K562 (cell line): ENCODE results near the gene RANGAP1. TPM values are rescaled to one million over a fixed set of nuclear protein-coding genes. Genes with fewer than 3 reads are reported as not detected.

Experiments used
- CCAR2 ChIP-seq: fragments of 200-400 bp; formaldehyde crosslinking; IDR thresholded peaks from 2 replicates; pipeline ENCODE4 v1.6.1; 2017; ENCODE audit warnings: mild to moderate bottlenecking, low read depth, low read length
- FOXA1 ChIP-seq: fragments of 450-650 bp; IDR thresholded peaks from 2 replicates; pipeline ENCODE4 v1.6.1; 2016; ENCODE audit warnings: mild to moderate bottlenecking, borderline replicate concordance
- GABPB1 ChIP-seq: sonication (generic); formaldehyde crosslinking; IDR thresholded peaks from 2 replicates; pipeline ENCODE4 v1.8.0; 2022; ENCODE audit warnings: mild to moderate bottlenecking, missing genetic modification reagents
- KDM1A ChIP-seq, 2 experiments: fragments of 450-650 bp; IDR thresholded peaks; 2 replicates each; pipeline ENCODE4 v1.6.1; 2016; ENCODE audit warnings: mild to moderate bottlenecking in 2 of 2
- L3MBTL2 ChIP-seq: fragments of 450-650 bp; IDR thresholded peaks from 2 replicates; pipeline ENCODE4 v1.6.1; 2016; ENCODE audit warnings: mild to moderate bottlenecking, moderate library complexity
- PCBP1 ChIP-seq: fragments of 200-400 bp; formaldehyde crosslinking; IDR thresholded peaks from 2 replicates; pipeline ENCODE4 v1.6.1; 2018; ENCODE audit warnings: mild to moderate bottlenecking, low read depth, low read length; ENCODE audit not compliant: poor library complexity, severe bottlenecking
- POLR2H ChIP-seq: IDR thresholded peaks from 2 replicates; pipeline ENCODE4 v1.6.1; 2016; ENCODE audit warnings: missing genetic modification characterization, low read depth, mild to moderate bottlenecking, control low read depth, missing compliant biosample characterization, moderate library complexity
- SIN3A ChIP-seq, 2 experiments: fragments of 150-350 bp in 1 of 2; IDR thresholded peaks; 2 replicates each; pipeline ENCODE4 v1.6.1; 2011 to 2016; ENCODE audit warnings: borderline replicate concordance in 2 of 2, low read depth in 2 of 2, low read length in 2 of 2, mild to moderate bottlenecking in 2 of 2, moderate library complexity in 2 of 2; ENCODE audit not compliant: control insufficient read depth in 1 of 2
- TAF9B ChIP-seq: fragments of 450-650 bp; IDR thresholded peaks from 2 replicates; pipeline ENCODE4 v1.6.1; 2018; ENCODE audit warnings: mild to moderate bottlenecking; ENCODE audit not compliant: partially characterized antibody
- USF2 ChIP-seq: sonication (generic); formaldehyde crosslinking; IDR thresholded peaks from 2 replicates; pipeline ENCODE4 v1.5.0; 2020; ENCODE audit warnings: missing genetic modification reagents
- ZNF311 ChIP-seq: fragments of 250-450 bp; sonication (Bioruptor Pico); IDR thresholded peaks from 2 replicates; pipeline ENCODE4 v1.4.0; 2020; ENCODE audit warnings: mild to moderate bottlenecking, moderate library complexity
- ZNF668 ChIP-seq: fragments of 250-450 bp; sonication (Bioruptor Pico); IDR thresholded peaks from 2 replicates; pipeline ENCODE4 v1.8.0; 2022; ENCODE audit warnings: mild to moderate bottlenecking, inconsistent platforms
- polyA plus RNA-seq, 8 experiments: library from polyadenylated mRNA; depleted of rRNA in 4 of 8; stranded (reverse) in 5 of 8; unstranded in 3 of 8; fragments of >200 nt; fragmentation: Nextera tagmentation in 2 of 8; fragmentation: Illumina TruSeq in 1 of 8; extraction: Ambion mirVana in 2 of 8; extraction: Trizol in 1 of 8; gene quantifications; 2 replicates each; pipeline versions ENCODE4 v1.2.1 to v1.2.3, GENCODE V29; 2011 to 2014; ENCODE audit warnings: inconsistent platforms in 1 of 8, missing spikeins in 1 of 8
- total RNA-seq, 7 experiments: library from RNA; depleted of rRNA in 6 of 7; stranded (reverse); fragments of >200 nt in 6 of 7; fragmentation: Illumina TruSeq in 2 of 7; extraction: Trizol in 2 of 7; gene quantifications; 2 replicates each; pipeline versions ENCODE4 v1.2.1 to v1.2.3, GENCODE V29; 2011 to 2021; ENCODE audit warnings: low replicate concordance in 1 of 7
- TF ChIP-seq, protein P1 (sequence below): fragments of 250-450 bp; sonication (Bioruptor Pico); IDR thresholded peaks from 2 replicates; pipeline ENCODE4 v1.5.0; 2020; ENCODE audit warnings: mild to moderate bottlenecking, borderline replicate concordance
- TF ChIP-seq, protein P2 (sequence below), 2 experiments: fragments of 450-650 bp; IDR thresholded peaks; 2 replicates each; pipeline ENCODE4 v1.6.1; 2016; ENCODE audit warnings: mild to moderate bottlenecking in 2 of 2, borderline replicate concordance in 1 of 2, low read depth in 1 of 2, moderate library complexity in 1 of 2

RANGAP1 gene
- total and polyA plus RNA-seq, 9 of the 15 experiments (the other 6 are each of a cell fraction or from before 2014, with no cell fraction given): 2.1 to 104 (median 50.6) TPM

GRCh38 chr22:41301085-41302020 lies 15.4 kb upstream of the RANGAP1 start, which contains the start of gene ZC3H7B (continued):
- TF ChIP-seq POLR2H (tag): 0 out of 2 replicates have a peak, but pooled peaks have one; percentile 26
- TF ChIP-seq, protein P1, sequence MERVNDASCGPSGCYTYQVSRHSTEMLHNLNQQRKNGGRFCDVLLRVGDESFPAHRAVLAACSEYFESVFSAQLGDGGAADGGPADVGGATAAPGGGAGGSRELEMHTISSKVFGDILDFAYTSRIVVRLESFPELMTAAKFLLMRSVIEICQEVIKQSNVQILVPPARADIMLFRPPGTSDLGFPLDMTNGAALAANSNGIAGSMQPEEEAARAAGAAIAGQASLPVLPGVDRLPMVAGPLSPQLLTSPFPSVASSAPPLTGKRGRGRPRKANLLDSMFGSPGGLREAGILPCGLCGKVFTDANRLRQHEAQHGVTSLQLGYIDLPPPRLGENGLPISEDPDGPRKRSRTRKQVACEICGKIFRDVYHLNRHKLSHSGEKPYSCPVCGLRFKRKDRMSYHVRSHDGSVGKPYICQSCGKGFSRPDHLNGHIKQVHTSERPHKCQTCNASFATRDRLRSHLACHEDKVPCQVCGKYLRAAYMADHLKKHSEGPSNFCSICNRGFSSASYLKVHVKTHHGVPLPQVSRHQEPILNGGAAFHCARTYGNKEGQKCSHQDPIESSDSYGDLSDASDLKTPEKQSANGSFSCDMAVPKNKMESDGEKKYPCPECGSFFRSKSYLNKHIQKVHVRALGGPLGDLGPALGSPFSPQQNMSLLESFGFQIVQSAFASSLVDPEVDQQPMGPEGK (CRISPR knock-in tag): no peak
- no peak for TF ChIP-seq ZNF311 (CRISPR knock-in tag)
- TF ChIP-seq FOXA1: no peak
- TF ChIP-seq, protein P2, sequence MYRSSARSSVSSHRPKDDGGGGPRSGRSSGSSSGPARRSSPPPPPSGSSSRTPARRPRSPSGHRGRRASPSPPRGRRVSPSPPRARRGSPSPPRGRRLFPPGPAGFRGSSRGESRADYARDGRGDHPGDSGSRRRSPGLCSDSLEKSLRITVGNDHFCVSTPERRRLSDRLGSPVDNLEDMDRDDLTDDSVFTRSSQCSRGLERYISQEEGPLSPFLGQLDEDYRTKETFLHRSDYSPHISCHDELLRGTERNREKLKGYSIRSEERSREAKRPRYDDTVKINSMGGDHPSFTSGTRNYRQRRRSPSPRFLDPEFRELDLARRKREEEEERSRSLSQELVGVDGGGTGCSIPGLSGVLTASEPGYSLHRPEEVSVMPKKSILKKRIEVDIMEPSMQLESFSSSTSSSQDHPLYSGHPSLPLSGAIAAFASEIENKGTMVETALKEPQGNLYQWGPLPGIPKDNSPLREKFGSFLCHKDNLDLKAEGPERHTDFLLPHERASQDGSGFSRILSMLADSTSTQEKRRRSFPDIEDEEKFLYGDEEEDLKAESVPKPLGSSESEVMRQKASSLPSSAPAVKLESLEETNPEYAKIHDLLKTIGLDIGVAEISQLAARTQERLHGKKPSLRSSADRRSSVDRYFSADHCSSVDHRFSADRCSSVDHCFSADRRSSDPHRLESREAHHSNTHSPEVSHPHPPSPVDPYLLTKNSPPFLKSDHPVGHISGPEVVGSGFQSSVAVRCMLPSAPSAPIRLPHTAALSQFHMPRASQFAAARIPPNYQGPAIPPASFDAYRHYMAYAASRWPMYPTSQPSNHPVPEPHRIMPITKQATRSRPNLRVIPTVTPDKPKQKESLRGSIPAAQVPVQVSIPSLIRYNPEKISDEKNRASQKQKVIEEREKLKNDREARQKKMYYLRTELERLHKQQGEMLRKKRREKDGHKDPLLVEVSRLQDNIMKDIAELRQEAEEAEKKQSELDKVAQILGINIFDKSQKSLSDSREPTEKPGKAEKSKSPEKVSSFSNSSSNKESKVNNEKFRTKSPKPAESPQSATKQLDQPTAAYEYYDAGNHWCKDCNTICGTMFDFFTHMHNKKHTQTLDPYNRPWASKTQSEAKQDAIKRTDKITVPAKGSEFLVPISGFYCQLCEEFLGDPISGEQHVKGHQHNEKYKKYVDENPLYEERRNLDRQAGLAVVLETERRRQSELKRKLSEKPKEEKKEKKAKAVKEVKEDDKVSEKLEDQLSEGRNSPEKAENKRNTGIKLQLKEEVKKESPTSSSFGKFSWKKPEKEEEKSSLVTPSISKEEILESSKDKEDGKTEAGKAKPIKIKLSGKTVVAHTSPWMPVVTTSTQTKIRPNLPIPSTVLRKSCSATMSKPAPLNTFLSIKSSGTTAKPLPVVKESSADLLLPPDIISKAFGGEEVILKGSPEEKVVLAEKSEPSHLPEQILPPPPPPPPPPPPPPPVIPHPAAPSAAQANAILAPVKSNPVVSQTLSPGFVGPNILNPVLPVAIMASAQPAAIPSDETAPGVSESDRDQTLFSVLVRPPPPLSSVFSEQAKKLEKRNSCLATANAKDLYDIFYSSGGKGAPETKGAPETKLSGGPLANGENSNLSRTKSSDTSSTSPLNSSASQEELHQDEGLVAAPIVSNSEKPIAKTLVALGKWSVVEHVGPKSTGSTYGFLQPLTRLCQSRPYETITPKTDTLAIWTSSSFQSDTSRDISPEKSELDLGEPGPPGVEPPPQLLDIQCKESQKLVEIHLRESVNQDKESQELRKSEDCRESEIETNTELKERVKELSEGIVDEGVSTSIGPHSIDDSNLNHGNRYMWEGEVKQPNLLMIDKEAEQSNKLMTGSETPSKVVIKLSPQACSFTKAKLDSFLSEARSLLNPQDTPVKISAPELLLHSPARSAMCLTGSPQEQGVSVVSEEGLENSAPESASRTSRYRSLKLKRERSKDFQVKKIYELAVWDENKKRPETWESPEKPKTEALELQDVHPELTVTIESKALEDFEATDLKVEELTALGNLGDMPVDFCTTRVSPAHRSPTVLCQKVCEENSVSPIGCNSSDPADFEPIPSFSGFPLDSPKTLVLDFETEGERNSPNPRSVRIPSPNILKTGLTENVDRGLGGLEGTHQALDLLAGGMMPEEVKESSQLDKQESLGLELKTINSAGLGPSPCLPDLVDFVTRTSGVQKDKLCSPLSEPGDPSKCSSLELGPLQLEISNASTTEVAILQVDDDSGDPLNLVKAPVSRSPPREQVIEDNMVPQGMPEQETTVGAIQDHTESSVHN (IDR thresholded peaks at IDR 0.05; ENCODE audit: borderline replicate concordance in 1 of 2, low read depth in 1 of 2): no peak
- no peak for TF ChIP-seq KDM1A (IDR thresholded peaks at IDR 0.05)
- TF ChIP-seq PCBP1: peak; percentile 41
- TF ChIP-seq CCAR2: no peak
- peak; percentile 24 for TF ChIP-seq TAF9B
- TF ChIP-seq SIN3A (IDR thresholded peaks at IDR 0.05; ENCODE audit: borderline replicate concordance in 2 of 2, control insufficient read depth in 1 of 2, low read depth in 2 of 2, low read length in 2 of 2): peak; percentile 69 to 89; a peak in 2 of 4 replicates
- TF ChIP-seq L3MBTL2: peak; percentile 29; the same call in 1 of the 2 replicates
- TF ChIP-seq ZNF668 (CRISPR knock-in tag): no peak
- no peak for TF ChIP-seq USF2
- TF ChIP-seq GABPB1: peak; percentile 51; the same call in 1 of the 2 replicates
